Stimulated activated CD8-positive, alpha-beta memory T cell treated with anti-CD3 and anti-CD28 coated beads, Interleukin-2, amount 100 ng/mL, for 48 hours (primary cell): ENCODE measurements around the gene PTPN3.

Source experiments
- DNase-seq, 2 donors: peaks; one replicate each; pipeline ENCODE4 v3.0.0-alpha.2; 2020; ENCODE audit warnings: low read depth in 2 of 2

Gene PTPN3

DNA sequence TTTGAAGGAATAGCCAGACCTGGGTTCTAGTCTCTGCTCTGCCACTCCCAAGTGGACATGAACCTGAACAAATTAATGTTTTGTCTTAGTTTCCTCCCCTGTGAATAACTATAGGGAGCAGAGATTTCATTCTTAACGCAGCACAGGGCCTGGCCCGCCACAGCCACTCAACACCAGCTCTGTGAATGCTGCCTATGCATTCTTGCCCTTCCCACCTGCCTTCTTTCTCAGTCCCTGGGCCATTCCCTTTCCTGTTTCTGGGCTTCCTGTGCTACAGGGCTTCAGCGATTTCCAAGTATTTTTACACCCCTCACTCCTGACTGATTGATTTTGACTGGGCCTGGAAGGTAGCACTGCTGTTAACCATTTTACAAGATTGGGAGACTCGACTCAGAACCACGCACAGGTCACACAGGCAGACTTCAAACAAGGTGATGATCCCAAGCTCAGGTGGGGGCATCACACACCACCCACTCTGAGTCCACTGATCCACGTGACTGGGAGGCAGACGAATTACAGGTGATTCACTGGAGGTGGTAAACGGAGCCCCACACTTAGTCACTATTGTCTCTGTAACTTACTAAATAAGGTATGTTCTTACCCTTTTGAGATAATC is 21.4 kb downstream of the PTPN3 start:
- DNase-seq, result no peak

DNA sequence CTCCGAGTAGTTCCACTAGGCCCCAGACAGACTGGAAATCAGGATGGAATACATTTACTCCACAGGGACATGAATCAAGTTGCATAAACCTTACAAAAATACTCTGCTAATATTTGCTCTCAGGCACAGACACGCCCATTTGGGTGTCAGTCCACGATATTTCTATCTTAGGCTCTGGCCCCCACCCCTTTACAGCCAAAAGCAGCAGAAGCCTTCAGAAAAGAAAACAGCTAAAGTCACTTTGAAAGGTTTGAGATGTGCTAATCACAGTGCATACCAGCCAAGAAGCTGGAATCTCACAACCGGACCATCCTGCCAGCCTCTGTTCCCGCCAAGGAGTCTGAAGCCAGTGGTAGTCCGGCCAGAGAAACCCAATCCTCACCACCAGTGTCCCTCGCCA is 22.6 kb downstream of the PTPN3 start:
- no peak for DNase-seq

DNA sequence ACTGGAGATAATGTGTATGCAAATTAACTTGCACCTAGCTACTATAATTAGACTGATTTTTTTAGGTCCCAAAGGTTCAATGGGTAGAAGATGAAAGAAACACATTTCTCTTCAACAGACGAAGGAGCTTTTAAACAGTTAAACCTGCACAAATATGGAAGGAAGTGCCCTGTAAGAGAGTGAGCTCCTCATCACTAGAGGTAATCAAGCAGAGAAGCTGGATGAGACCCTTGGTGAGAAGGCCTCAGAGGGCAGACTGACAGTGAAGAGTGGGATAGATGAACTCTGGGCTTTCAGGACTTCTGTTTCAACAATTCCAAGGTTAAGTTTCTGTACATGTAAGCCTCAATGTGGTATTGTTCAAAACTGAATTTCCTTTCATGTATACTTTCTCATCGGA is 23.2 kb downstream of the PTPN3 start:
- DNase-seq, result no peak

DNA sequence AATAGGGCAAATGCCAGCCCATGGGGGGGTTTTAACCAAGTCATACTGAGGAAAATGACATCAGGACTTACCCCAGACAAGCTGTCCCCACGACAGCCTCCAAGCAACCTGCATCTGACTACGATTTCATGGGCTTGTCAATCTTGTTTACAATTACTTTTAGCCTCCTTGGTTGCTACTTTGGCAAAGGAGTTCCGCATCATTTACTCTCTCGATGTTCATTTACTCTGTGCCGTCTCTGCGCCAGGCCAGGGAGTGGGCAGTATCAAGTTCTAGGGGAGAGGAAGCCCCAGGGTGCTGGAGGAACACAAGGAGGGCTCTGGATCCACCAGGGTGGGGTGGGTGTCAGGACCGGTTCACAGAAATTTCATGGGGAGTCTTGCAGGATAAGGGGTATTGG is 23.9 kb downstream of the PTPN3 start:
- DNase-seq, result no peak

DNA sequence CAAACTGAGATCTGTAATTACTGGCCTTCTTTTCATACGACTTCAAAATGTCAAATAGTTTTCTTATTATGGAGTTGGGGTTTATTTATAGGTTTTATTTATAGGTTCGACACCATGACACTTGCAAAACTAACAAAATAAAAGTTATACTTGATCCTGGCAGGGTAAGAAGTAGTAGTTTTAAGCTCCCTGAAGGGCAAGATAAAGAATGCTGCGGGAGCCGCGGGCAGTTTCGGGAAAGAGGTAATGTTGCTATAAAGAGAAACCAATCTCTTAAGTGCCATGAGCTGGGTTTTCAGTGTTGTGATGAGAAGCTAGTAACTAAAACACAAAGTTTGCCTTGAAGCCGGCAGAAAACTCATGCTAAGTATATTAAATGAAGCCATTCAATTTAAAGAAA is 24.8 kb downstream of the PTPN3 start:
- DNase-seq, result no peak

DNA sequence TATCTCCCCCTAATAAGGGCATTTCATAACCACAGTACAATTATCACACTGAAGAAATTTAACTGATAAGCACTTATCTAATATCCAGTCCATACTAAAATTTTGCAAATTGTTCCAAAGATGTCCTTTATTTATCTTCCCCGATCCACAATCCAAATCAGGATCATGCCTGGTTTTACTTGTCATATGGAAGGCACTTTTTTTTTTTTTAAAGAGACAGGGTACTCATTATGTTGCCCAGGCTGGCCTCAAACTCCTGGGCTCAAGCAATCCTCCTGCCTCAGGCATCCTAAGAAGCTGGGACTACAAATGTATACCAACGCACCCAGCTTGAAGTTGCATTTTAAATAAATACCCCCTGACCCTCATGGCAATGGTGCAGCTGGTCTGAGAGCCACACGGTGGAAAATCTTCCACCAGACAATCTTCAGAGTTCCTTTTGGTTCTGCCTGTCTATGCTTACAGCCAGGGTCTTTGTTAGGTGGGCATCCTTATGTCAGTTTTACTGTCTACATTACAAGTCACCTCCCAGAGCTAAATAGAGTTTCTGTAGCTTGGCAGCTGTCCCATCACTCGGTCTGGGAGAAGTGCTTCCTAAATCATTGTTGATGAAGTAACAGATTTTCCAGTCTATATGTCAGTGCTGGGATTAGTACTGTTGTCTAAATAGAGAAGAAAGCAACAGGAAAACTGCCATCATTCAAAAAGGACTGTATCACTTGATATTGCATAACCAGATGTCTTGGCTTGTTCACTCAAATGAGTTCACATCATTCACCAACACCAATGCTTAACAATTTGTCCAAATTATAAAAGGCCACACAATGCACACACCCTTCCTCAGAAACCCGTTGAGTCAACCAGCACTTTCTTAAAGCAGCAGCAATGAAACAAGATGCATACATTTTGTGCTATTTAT is 26.4 kb downstream of the PTPN3 start:
- DNase-seq, result no peak

DNA sequence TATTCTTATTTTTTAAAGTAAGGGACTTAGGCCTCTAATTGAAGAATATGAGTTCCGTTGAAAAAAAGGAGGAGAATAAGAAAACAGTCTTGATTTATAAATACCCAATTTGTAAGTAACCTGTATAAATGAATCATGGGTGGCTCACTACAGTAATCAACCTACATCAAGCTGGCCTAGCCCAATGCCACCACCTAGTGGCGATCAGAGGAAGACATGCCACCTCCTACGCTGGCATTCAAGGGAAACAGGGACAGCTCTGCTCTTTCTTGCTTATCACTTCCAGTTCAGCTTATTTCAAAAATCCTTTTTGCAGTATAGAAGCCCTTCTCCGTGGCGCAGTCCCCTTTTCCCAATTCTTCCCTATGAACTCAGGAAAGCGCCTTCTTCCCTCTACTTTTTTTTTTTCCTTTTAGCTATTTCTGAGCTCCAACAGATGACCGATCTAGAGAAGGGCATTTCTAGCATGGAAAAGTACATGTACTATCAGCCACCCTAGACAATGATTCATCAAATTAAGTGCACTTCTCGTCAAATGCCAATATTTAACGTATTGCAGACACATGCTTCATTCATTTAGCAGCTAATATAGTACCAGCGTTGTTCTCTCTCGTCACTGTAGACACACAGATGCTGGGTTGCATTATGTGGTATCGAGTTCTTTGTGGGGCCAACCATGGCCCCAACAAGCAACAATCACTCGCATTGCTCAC is 28.3 kb downstream of the PTPN3 start:
- peak; percentile 39 to 54 for DNase-seq

DNA sequence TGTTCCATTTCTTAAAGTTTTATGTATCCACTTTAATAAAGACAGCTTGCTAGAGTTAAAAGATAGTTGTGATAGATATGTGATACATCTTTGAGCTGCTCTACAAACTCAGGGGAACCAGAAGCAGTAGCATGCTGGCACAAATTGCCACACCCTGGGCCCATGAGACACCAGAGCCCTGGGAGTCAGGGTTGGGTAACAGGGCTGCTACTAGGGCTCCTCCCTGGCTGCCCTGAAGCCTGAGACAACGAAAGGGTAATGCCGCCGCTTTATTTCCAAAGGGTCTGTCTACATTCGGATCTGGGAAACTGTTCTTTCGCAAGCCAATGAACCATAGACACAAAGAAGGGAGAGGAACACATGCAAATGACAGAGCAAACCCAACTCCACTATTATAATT is 29.2 kb downstream of the PTPN3 start:
- DNase-seq, result no peak

DNA sequence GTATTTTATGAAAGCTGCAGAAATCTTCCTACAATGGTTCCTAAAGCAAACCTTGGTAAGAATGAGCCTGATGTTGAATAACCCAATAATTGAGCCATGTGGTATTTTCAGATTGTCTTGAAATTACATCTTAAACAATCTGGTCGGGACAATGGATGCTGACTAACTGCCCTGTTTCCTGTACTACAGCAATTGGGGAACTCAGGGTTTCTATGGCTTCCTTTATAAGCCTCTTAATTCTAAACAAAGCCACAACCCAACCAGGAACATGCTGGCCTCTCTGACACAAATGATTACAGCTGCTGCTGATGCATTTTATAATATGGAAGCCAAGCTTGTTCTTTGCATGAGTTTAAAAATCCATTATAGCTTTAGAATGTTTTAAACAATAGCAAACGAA is 30.2 kb downstream of the PTPN3 start:
- no peak for DNase-seq

DNA sequence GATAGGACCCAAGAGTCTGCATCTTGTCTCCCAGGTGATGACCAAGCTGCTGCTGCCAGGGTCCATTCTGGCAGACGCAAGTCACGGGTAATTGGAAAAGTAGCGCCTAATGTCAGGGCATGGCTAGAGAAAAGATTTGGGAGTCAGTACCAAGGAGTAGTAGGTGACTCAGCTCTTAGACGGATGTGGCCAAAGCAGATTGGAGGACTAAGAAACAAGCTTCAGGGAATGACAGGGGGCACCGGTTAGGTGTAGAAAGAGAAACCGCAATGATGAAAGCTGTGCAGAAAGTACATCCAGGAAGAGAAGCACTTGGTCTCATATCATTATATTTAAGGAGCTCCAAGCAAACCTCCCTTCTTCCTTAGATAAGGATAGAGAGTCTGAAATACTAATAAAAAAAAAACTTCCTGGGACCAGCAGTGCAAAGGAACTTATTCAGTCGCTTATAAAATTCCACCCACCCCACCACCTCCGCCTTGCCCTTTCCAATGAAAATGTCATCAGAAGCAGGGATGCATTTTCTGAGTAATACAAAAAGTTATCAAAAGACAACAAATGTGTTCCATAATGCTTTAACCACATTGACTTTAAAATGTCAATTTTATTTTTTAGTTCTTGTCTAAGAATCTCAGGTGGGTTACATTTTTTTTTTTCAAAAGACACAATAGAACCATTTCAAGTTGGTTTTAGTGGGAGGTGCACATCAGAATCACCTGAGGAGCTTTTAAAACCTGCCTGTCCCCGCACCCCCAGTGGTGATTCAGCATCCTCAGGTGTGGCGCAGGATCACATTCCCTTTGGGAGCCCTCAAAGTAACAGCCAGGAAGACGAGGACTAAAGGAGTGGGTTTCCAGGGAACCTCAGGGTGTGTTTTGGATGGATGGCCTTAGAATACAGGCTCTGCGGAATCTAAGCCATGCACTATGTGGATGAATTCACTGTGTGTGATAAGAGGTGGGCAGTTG is 31.2 kb downstream of the PTPN3 start:
- DNase-seq, result no peak

DNA sequence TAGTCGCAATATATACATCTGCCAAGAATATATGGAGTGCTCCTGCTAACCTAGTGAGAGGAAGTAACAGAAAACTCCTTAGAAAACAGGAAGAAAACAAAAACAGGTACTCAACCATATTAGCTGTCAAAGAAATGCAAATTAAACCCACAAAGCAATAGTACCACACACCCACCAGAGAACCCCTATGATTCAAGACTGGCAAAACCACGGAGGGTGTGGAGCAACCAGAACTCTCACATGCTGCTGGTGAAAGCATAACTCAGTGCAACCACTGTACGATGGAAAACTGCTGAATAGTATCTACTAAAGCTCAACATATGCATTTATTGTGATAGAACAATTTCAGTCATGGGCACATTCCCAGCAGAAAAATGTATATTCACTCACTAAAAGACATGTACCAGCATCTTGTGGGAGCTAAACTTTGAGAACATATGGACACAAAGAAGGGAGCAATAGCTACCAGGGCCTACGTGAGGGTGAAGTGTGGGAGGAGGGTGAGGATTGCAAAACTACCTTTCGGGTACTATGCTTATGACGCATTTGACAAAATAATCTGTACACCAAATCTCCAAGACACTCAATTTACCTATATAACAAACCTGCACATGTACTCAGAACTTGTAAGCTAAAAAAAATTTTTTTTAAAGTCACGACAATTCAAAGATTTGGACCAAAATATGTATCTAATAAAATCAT is 34.0 kb downstream of the PTPN3 start:
- no peak for DNase-seq

DNA sequence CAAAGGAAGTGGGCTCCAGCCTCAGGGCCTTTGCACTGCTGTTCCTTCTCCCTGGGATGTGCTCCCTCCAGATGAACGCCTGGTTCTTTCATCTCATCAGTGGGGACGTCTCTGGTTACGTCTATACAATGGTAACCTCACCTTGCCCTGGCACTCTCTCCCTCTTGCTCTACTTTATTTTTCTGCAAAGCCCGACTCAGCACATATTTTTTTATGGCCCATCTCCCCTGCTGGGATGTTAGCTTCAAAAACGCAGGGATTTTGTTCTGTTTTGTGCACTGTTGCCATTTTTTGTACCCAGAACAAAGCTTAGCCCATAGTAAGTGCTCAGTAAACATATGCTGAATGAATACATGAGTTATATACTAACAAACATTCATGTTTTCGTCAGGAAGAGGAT is 37.5 kb downstream of the PTPN3 start:
- DNase-seq, result no peak

DNA sequence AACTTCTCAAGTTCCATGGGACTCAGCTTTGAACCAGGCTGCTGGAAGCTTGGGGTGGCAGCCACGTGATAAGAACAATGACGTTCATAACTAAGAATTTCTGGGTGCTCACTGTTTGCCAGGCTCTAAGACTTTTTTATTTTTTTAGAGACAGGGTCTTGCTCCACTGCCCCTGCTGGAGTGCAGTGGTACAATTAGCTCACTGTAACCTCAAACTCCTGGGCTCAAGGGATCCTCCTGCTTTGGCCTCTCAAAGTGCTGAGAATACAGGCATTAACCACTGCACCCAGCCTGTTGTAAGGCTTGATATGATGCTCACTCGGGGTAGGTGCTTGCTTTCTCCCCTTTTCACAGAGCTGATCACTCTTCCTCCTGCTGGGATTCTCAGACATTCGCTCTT is 38.7 kb downstream of the PTPN3 start:
- DNase-seq, result no peak

DNA sequence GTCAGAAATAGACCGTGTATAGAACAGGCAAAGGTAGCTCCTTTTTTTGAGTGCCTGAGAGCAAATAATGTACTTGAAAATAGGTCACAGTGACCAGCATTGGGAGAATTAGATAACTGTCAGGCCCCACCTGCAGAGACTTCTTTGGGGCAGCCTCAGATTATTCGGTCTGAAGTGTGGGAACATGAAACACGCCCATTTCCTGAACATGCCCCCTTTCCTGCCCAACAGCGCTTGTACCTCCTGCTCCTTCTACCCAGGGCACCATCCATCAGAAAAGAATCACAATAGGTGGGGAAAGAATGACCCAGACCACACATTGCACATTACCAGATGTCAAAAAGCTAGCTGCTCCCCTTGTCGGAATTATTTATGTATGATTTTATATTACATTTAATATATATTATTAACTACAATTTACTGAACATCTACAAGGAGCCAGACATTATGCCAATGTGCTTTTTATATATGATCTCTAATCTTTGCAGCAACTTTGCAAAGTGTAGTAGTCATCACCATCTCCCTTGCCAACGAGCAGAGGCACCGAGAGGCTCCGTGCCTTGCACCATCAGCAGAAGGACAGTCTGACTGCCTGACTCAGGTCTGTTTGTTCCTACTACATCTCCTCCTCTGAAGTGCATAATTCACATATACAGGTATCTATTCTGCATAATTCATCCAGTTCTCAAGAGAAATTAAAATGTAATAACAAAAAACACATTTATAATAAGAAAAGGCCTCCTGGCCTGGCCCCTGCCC is 39.5 kb downstream of the PTPN3 start:
- DNase-seq, result no peak

DNA sequence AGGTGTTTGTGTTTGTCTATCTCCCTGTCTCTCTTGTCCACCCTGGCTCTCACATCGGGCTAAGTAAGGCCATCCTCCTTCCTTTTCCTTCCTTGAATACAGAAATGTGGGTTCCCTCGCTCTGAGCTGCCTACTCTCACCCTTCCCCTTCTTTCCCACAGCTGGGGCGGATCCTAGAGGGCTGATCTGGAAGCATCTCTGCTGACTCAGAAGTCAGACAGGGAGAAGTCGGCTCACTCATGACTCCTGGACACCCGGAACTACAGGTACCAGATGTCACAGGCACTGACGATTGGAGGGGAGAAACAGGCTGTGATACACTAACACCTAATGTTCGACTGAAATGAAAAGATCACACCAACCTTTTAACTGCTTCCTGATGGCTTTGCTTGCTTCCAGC is 41.3 kb downstream of the PTPN3 start:
- no peak for DNase-seq

DNA sequence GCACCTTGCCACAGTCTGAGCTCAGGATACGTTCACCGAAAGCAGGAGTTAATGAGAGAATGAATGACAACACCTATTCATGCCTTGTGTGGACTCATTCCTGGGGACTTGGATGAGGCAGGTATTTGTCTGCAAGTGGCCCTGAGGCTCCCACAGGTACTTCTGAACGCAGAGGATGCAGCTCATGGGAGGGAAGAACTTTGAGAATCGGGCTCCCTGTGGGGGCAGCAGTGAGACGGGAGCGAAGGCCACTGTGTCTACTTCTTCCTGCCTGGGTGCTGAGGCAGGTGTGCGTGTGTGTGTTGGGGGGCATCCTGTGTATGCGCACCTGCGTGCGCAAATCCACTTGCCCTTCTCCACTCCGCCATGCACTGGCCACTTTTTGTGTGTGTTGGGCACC is 42.2 kb downstream of the PTPN3 start:
- DNase-seq, result no peak

DNA sequence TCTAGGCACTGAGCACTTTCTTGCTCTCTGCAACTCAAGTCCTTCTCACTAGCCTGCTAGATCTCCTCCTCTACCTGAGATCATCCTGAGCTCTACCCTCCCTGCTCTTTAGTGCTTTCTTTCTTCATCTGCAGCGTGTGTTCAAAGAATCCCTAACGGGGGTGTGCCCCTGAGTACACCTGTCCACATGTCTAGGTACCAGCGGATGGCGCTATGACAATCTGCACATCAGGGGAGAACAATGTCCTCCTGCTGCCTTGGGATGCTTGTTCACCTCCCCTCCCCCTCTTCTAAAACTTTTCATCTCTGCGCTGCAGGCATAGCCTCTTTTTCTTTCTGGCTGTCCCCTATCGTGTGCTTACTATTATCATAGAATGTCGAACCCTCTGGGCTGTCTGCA is 42.7 kb downstream of the PTPN3 start:
- DNase-seq, result no peak

DNA sequence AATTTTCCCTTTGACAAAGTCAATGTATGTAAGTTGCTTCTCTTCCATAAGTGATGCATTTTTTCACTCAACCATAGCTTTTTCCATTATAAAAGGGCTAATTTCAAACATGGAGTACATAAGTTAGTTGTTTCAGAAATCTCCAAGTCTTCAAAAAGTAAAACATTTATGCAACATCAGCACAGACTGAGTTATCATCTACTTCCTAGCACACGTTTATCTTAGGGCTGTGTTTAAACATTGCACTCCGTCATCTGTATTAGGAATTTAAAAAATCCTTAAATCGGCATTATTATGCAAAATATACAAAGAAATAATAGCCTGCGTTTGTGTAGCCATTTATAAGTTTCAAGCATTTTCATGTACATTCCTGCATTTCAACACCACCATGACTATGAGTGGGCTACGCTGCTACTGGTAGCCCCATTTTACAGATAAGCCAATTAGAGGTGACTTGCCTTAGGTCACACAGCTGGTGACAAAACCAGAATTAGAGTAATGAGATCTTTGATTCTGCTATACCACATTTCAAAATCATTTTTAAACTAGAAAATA is 43.4 kb downstream of the PTPN3 start:
- no peak for DNase-seq

DNA sequence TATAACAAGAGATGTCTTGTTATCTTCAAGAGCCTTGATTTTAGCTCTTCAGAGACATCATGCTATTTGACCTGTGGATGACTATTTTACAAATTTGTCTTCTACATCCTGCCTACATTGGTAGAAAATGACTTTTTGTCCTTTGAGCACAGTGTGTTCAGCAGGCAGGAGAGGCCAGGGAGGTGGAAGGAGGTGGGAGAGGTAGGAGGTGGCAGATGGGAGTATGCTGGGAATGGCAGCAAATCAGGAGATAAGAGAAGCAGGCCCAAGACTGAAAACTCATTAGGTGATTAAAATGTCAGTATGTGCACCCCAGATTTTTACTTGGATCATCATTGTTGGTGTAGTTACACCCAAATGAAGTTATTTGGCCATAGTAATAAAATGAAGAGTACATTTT is 44.1 kb downstream of the PTPN3 start:
- DNase-seq, result no peak
